ENCODE results near the gene ITPR1.

Gene ITPR1

GRCh38 chr3:4606911-4607310, 113.8 kb downstream of the ITPR1 start:
- no peaks in the 10 kb centered on the region for H3K27me3 ChIP-seq
- no peaks in the 10 kb centered on the region for H3K36me3 ChIP-seq
- no peak for DNase-seq
- no peaks in the 10 kb centered on the region for H3K4me1 ChIP-seq
- H3K4me3 ChIP-seq (ENCODE audit: low read depth, low read length): no peak overlapping the region
- no peak for TF ChIP-seq CTCF (IDR thresholded peaks at IDR 0.05; ENCODE audit: low read depth, low read length)
- H3K9me3 ChIP-seq: no peaks in the 10 kb centered on the region

GRCh38 chr3:4613366-4613765, 120.2 kb downstream of the ITPR1 start:
- TF ChIP-seq CTCF (IDR thresholded peaks at IDR 0.05; ENCODE audit: low read depth, low read length): no peak
- no peak for DNase-seq

GRCh38 chr3:4614070-4614469, 120.9 kb downstream of the ITPR1 start:
- no peak for TF ChIP-seq CTCF (IDR thresholded peaks at IDR 0.05; ENCODE audit: low read depth, low read length)
- Histone ChIP-seq H3K27me3 (no peaks in the 10 kb centered on the region), H3K4me1 (no peaks in the 10 kb centered on the region), H3K9me3 (no peaks in the 10 kb centered on the region), H3K4me3 (ENCODE audit: low read depth, low read length) (no peak overlapping the region), H3K36me3 (no peaks in the 10 kb centered on the region)
- DNase-seq: no peak

More at GRCh38 chr3:4613366-4613765, 120.2 kb downstream of the ITPR1 start:
- Histone ChIP-seq H3K4me1 (no peaks in the 10 kb centered on the region), H3K27me3 (no peaks in the 10 kb centered on the region), H3K4me3 (ENCODE audit: low read depth, low read length) (no peak overlapping the region), H3K9me3 (no peaks in the 10 kb centered on the region), H3K36me3 (no peaks in the 10 kb centered on the region)

GRCh38 chr3:4614927-4615326, 121.8 kb downstream of the ITPR1 start:
- Histone ChIP-seq H3K27me3 (no peaks in the 10 kb centered on the region), H3K36me3 (no peaks in the 10 kb centered on the region), H3K9me3 (no peaks in the 10 kb centered on the region), H3K4me3 (ENCODE audit: low read depth, low read length) (no peak overlapping the region), H3K4me1 (no peaks in the 10 kb centered on the region)
- no peak for DNase-seq
- TF ChIP-seq CTCF (IDR thresholded peaks at IDR 0.05; ENCODE audit: low read depth, low read length): no peak

GRCh38 chr3:4615750-4616149, 122.6 kb downstream of the ITPR1 start:
- Histone ChIP-seq H3K4me1 (no peaks in the 10 kb centered on the region), H3K9me3 (no peaks in the 10 kb centered on the region), H3K36me3 (no peaks in the 10 kb centered on the region), H3K4me3 (ENCODE audit: low read depth, low read length) (no peak overlapping the region), H3K27me3 (no peaks in the 10 kb centered on the region)
- DNase-seq: no peak
- no peak for TF ChIP-seq CTCF (IDR thresholded peaks at IDR 0.05; ENCODE audit: low read depth, low read length)

GRCh38 chr3:4623421-4623999, 130.4 kb downstream of the ITPR1 start:
- DNase-seq: no peak
- no peaks in the 10 kb centered on the region; the same call in 1 of the 2 replicates for H3K4me1 ChIP-seq
- TF ChIP-seq CTCF (IDR thresholded peaks at IDR 0.05; ENCODE audit: low read depth, low read length): no peak
- no peaks in the 10 kb centered on the region; the same call in 1 of the 2 replicates for H3K36me3 ChIP-seq
- no peaks in the 10 kb centered on the region for H3K27me3 ChIP-seq
- no peak overlapping the region for H3K4me3 ChIP-seq (ENCODE audit: low read depth, low read length)
- no peaks in the 10 kb centered on the region for H3K9me3 ChIP-seq
